ENCODE results near the gene SRM. TPM values are rescaled to one million over a fixed set of nuclear protein-coding genes. Genes with fewer than 3 reads are reported as not detected.
A peak's percentile ranks its signal among the peaks of the same experiment; 100 is the strongest.

SRM gene
- polyA plus RNA-seq, 1 donor from 2014 or later = 22.9 TPM

DNA sequence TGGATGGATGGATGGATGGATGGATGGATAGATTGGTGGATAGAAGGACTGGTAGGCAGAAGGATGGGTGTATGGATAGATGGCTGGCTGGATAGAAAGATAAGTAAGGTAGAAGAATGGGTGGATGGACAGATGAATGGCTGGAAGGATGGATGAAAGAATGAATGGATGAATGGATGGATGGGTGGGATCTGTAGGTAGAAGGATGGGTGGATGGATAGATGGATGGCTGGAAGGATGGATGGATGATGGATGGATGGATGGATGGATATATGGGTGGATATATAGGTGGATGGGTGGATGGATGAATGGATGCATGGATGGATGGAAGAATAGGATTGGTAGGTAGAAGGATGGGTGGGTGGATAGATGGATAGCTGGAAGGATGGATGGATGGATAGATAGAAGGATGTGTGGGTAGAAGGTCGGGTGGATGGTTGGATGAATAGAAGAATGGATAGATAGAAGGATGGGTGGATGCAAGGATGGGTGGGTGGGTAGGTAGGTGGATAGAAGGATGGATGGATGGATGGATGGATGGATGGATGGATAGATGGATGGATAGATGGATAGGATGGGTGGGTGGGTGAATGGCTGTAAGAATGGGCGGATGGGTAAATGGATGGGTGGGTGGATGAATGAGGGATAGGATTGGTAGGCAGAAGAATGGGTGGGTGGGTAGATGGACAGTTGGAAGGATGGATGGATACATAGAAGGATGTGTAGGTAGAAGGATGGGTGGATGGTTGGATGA lies 20.3 kb downstream of the SRM start:
- Histone ChIP-seq H3K79me2 (replicated peaks; ENCODE audit: insufficient read depth, low read length) (no peaks in the 10 kb centered on the region), H2AFZ (ENCODE audit: low read depth, low read length) (no peak overlapping the region), H3K27ac (ENCODE audit: low read length) (no peak overlapping the region), H3K9me2 (ENCODE audit: insufficient read depth, low read length) (no peaks in the 10 kb centered on the region), H3F3A (ENCODE audit: insufficient read depth, low read length, poor library complexity, severe bottlenecking) (no peaks in the 10 kb centered on the region), H3K4me2 (ENCODE audit: low read length) (no peak overlapping the region), H3K9ac (ENCODE audit: low read length) (no peak overlapping the region), H4K20me1 (ENCODE audit: insufficient read depth) (no peaks in the 10 kb centered on the region), H3K36me3 (ENCODE audit: insufficient read depth, low read length) (no peaks in the 10 kb centered on the region), H3K9me3 (ENCODE audit: low read length) (no peaks in the 10 kb centered on the region), H3K4me3 (ENCODE audit: low read length) (no peak overlapping the region), H3K27me3 (ENCODE audit: insufficient read depth, low read depth, low read length) (no peaks in the 10 kb centered on the region)
- TF ChIP-seq RAD21 (conservative IDR thresholded peaks at IDR 0.05) = no peak
- TF ChIP-seq, protein P1, sequence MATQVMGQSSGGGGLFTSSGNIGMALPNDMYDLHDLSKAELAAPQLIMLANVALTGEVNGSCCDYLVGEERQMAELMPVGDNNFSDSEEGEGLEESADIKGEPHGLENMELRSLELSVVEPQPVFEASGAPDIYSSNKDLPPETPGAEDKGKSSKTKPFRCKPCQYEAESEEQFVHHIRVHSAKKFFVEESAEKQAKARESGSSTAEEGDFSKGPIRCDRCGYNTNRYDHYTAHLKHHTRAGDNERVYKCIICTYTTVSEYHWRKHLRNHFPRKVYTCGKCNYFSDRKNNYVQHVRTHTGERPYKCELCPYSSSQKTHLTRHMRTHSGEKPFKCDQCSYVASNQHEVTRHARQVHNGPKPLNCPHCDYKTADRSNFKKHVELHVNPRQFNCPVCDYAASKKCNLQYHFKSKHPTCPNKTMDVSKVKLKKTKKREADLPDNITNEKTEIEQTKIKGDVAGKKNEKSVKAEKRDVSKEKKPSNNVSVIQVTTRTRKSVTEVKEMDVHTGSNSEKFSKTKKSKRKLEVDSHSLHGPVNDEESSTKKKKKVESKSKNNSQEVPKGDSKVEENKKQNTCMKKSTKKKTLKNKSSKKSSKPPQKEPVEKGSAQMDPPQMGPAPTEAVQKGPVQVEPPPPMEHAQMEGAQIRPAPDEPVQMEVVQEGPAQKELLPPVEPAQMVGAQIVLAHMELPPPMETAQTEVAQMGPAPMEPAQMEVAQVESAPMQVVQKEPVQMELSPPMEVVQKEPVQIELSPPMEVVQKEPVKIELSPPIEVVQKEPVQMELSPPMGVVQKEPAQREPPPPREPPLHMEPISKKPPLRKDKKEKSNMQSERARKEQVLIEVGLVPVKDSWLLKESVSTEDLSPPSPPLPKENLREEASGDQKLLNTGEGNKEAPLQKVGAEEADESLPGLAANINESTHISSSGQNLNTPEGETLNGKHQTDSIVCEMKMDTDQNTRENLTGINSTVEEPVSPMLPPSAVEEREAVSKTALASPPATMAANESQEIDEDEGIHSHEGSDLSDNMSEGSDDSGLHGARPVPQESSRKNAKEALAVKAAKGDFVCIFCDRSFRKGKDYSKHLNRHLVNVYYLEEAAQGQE (IDR thresholded peaks at IDR 0.05; ENCODE audit: borderline replicate concordance) = no peak
- TF ChIP-seq TAF1 (IDR thresholded peaks at IDR 0.05; ENCODE audit: low read depth) = no peak
- TF ChIP-seq SMC3 (conservative IDR thresholded peaks at IDR 0.05; ENCODE audit: poor library complexity) = no peak
- no peak for TF ChIP-seq POLR2AphosphoS5 (IDR thresholded peaks at IDR 0.05)
- no peak for TF ChIP-seq MXI1 (conservative IDR thresholded peaks at IDR 0.05; ENCODE audit: poor library complexity, severe bottlenecking)
- no peak for TF ChIP-seq EZH2 (IDR thresholded peaks at IDR 0.05; ENCODE audit: borderline replicate concordance, insufficient read depth, low read length, poor library complexity, severe bottlenecking)
- no peak for TF ChIP-seq EP300 (conservative IDR thresholded peaks at IDR 0.05; ENCODE audit: poor library complexity, severe bottlenecking)
- TF ChIP-seq, protein P2, sequence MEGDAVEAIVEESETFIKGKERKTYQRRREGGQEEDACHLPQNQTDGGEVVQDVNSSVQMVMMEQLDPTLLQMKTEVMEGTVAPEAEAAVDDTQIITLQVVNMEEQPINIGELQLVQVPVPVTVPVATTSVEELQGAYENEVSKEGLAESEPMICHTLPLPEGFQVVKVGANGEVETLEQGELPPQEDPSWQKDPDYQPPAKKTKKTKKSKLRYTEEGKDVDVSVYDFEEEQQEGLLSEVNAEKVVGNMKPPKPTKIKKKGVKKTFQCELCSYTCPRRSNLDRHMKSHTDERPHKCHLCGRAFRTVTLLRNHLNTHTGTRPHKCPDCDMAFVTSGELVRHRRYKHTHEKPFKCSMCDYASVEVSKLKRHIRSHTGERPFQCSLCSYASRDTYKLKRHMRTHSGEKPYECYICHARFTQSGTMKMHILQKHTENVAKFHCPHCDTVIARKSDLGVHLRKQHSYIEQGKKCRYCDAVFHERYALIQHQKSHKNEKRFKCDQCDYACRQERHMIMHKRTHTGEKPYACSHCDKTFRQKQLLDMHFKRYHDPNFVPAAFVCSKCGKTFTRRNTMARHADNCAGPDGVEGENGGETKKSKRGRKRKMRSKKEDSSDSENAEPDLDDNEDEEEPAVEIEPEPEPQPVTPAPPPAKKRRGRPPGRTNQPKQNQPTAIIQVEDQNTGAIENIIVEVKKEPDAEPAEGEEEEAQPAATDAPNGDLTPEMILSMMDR (IDR thresholded peaks at IDR 0.05; ENCODE audit: poor library complexity, severe bottlenecking) = no peak

DNA sequence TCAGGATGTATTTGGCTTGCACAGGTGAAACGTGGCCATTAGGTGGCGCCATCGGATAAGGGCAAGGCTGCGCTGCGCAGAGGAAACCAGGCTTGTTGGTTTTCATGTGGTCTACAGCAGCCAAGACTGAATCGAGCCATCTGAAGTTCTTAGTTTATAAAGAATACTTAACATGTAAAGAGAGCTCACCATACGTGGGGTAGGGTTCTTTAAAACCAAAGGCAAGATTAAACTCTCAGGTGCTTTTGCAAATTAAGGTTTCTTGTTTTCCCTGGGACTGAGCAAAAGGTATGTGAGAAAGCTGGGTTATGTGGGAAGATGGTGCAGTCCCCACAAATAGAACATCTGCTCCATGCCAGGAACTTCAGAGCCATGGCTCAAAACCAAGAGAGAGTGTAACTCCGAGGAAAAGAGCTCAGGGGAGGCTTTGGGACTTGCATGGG lies 22.1 kb downstream of the SRM start:
- Histone ChIP-seq H3K4me2 (ENCODE audit: low read length) (no peak overlapping the region), H3K79me2 (replicated peaks; ENCODE audit: insufficient read depth, low read length) (no peaks in the 10 kb centered on the region), H3K4me3 (ENCODE audit: low read length) (no peak overlapping the region), H2AFZ (ENCODE audit: low read depth, low read length) (no peak overlapping the region), H3K36me3 (ENCODE audit: insufficient read depth, low read length) (no peaks in the 10 kb centered on the region), H3K9me2 (ENCODE audit: insufficient read depth, low read length) (no peaks in the 10 kb centered on the region), H3K9ac (ENCODE audit: low read length) (no peak overlapping the region), H4K20me1 (ENCODE audit: insufficient read depth) (no peaks in the 10 kb centered on the region), H3K27me3 (ENCODE audit: insufficient read depth, low read depth, low read length) (no peaks in the 10 kb centered on the region), H3K27ac (ENCODE audit: low read length) (no peak overlapping the region), H3F3A (ENCODE audit: insufficient read depth, low read length, poor library complexity, severe bottlenecking) (no peaks in the 10 kb centered on the region), H3K9me3 (ENCODE audit: low read length) (no peaks in the 10 kb centered on the region)
- no peak for TF ChIP-seq TAF1 (IDR thresholded peaks at IDR 0.05; ENCODE audit: low read depth)
- peak; percentile 44 for TF ChIP-seq MXI1 (conservative IDR thresholded peaks at IDR 0.05; ENCODE audit: poor library complexity, severe bottlenecking)
- TF ChIP-seq, protein P2 (IDR thresholded peaks at IDR 0.05; ENCODE audit: poor library complexity, severe bottlenecking) = peak; percentile 98
- TF ChIP-seq, protein P1 (IDR thresholded peaks at IDR 0.05; ENCODE audit: borderline replicate concordance) = no peak
- TF ChIP-seq SMC3 (conservative IDR thresholded peaks at IDR 0.05; ENCODE audit: poor library complexity) = peak; percentile 90
- TF ChIP-seq RAD21 (conservative IDR thresholded peaks at IDR 0.05) = peak; percentile 97

All from neural cell (in vitro differentiated cells).